DOHH2 (cell line): ENCODE measurements around the gene LAMB1.
"Not testable (repeated sequence)": the region's sequence is repeated elsewhere in the genome, so short reads cannot be mapped to it uniquely, and the experiment has no call there.

Source experiments
- H3F3A ChIP-seq: fragments of 200-600 bp; sonication (generic), shearing (Covaris generic); 2 replicates; pipeline ENCODE4 v1.6.0; 2016; ENCODE audit warnings: antibody characterized with exemption, mild to moderate bottlenecking; ENCODE audit not compliant: control insufficient read depth, insufficient read depth
- H3K27ac ChIP-seq: fragments of 200-600 bp; sonication (generic); 2 replicates; pipeline ENCODE4 v1.5.1; 2014; ENCODE audit warnings: low read depth, mild to moderate bottlenecking, low read length, moderate library complexity
- H3K27me3 ChIP-seq: fragments of 200-600 bp; sonication (generic); 2 replicates; pipeline ENCODE4 v1.6.1; 2014; ENCODE audit warnings: mild to moderate bottlenecking, low read length, mixed read lengths; ENCODE audit not compliant: control insufficient read depth
- H3K36me3 ChIP-seq: fragments of 200-600 bp; sonication (generic); 2 replicates; pipeline ENCODE4 v1.6.1; 2014; ENCODE audit warnings: mild to moderate bottlenecking, low read length, moderate library complexity, mixed read lengths; ENCODE audit not compliant: control insufficient read depth
- H3K4me1 ChIP-seq: fragments of 200-600 bp; sonication (generic); 2 replicates; pipeline ENCODE4 v1.6.1; 2014; ENCODE audit warnings: mild to moderate bottlenecking, low read length, mixed read lengths; ENCODE audit not compliant: control insufficient read depth
- H3K4me2 ChIP-seq: fragments of 200-600 bp; sonication (generic); 2 replicates; pipeline ENCODE4 v1.6.0; 2014; ENCODE audit warnings: mild to moderate bottlenecking, low read length, moderate library complexity
- H3K4me3 ChIP-seq: fragments of 200-600 bp; sonication (generic); 2 replicates; pipeline ENCODE4 v1.5.1; 2014; ENCODE audit warnings: mild to moderate bottlenecking, low read length, mixed read lengths
- H3K79me2 ChIP-seq: fragments of 200-600 bp; sonication (generic); 2 replicates; pipeline ENCODE4 v1.6.1; 2014; ENCODE audit warnings: mild to moderate bottlenecking, low read length, mixed read lengths; ENCODE audit not compliant: control insufficient read depth
- H3K9me2 ChIP-seq: fragments of 200-600 bp; sonication (generic); replicated peaks from 2 replicates; pipeline ENCODE4 v1.6.1; 2014; ENCODE audit warnings: mild to moderate bottlenecking, low read length, mixed read lengths; ENCODE audit not compliant: control insufficient read depth
- H3K9me3 ChIP-seq: fragments of 200-600 bp; sonication (generic); 2 replicates; pipeline ENCODE4 v1.6.1; 2014; ENCODE audit warnings: antibody characterized with exemption, low read length, mixed read lengths; ENCODE audit not compliant: control insufficient read depth, insufficient read depth
- H4K20me1 ChIP-seq: fragments of 200-600 bp; sonication (generic); 2 replicates; pipeline ENCODE4 v1.6.0; 2014; ENCODE audit warnings: low read depth, mild to moderate bottlenecking, antibody characterized with exemption, low read length, moderate library complexity; ENCODE audit not compliant: control insufficient read depth, insufficient read depth
- EZH2phosphoT487 ChIP-seq: fragments of 200-600 bp; sonication (generic); IDR thresholded peaks from 2 replicates; pipeline ENCODE4 v1.6.1; 2017; ENCODE audit warnings: borderline replicate concordance, mild to moderate bottlenecking, antibody characterized with exemption, low read length, moderate library complexity, mixed read lengths
- TF ChIP-seq, protein P1 (sequence below): fragments of 200-600 bp; sonication (generic); IDR thresholded peaks from one replicate; pipeline ENCODE4 v1.5.1; 2014; ENCODE audit warnings: antibody characterized with exemption, mild to moderate bottlenecking, low read depth, low read length; ENCODE audit not compliant: poor library complexity, severe bottlenecking

The LAMB1 gene

DNA sequence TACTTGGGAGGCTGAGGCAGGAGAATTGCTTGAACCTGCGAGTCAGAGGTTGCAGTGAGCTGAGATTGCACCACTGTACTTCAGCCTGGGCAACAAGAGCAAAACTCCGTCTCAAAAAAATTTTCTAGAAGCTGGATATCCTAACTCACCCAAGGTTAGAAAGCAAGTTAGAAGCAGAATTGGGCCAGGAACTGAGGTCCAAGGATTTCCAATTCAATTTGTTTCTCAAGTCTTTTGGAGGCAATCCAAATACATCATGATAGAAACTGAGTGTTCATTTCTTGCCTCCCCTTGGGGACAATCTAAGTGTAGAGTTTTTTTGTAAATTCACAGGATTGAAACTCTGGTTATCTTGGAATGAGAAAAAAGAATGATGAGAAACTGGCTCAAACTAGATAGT, 45.5 kb downstream of the LAMB1 start:
- Histone ChIP-seq H4K20me1 (no peaks in the 10 kb centered on the region), H3K4me2 (no peak overlapping the region), H3K36me3 (no peaks in the 10 kb centered on the region), H3K4me3 (no peak overlapping the region), H3K79me2 (no peaks in the 10 kb centered on the region), H3K9me3 (no peaks in the 10 kb centered on the region), H3F3A (no peaks in the 10 kb centered on the region), H3K27ac (no peak overlapping the region), H3K27me3 (peaks cover 2% of the 10 kb centered on the region; the same call in 1 of the 2 replicates), H3K9me2 (no peaks in the 10 kb centered on the region), H3K4me1 (no peaks in the 10 kb centered on the region)
- TF ChIP-seq EZH2phosphoT487, result no peak
- TF ChIP-seq, protein P1, sequence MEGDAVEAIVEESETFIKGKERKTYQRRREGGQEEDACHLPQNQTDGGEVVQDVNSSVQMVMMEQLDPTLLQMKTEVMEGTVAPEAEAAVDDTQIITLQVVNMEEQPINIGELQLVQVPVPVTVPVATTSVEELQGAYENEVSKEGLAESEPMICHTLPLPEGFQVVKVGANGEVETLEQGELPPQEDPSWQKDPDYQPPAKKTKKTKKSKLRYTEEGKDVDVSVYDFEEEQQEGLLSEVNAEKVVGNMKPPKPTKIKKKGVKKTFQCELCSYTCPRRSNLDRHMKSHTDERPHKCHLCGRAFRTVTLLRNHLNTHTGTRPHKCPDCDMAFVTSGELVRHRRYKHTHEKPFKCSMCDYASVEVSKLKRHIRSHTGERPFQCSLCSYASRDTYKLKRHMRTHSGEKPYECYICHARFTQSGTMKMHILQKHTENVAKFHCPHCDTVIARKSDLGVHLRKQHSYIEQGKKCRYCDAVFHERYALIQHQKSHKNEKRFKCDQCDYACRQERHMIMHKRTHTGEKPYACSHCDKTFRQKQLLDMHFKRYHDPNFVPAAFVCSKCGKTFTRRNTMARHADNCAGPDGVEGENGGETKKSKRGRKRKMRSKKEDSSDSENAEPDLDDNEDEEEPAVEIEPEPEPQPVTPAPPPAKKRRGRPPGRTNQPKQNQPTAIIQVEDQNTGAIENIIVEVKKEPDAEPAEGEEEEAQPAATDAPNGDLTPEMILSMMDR, result no peak

DNA sequence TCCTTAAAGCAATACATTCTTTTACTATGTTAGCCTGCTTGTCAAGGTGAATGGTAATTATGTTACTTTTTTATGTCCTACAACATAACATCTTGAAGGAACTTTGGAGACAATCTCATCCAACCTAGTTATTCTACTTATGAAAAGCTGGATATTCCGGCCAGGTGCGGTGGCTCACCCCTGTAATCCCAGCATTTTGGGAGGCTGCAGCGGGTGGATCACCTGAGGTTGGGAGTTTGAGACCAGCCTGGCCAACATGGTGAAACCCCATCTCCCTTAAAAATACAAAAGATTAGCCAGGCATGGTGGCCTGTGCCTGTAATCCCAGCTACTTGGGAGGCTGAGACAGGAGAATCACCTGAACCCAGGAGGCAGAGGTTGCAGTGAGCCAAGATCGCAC, 46.0 kb downstream of the LAMB1 start:
- H3K79me2 ChIP-seq, H4K20me1 ChIP-seq, H3F3A ChIP-seq, H3K27ac ChIP-seq, H3K4me1 ChIP-seq, H3K4me2 ChIP-seq, H3K27me3 ChIP-seq, H3K4me3 ChIP-seq, H3K9me2 ChIP-seq, H3K36me3 ChIP-seq, H3K9me3 ChIP-seq: not testable (repeated sequence)

DNA sequence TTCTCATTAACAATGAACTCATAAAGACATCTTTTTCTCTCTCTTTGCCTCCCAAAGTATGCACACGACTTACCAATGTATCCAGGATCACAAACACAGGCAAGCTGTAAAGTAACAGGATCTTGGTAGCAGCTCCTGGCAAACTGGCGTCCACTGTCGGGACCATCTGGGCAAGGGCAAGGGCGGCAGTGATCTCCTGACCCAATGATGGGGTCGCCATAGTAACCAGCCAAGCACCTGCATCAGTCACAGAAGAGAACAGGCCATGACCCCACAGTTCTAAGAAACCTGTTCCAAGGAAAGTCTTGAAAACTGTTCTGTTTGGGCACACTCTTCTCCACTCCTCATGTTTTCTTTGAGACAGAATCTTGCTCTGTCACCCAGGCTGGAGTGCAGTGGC, 47.6 kb downstream of the LAMB1 start:
- Histone ChIP-seq H3K36me3 (no peaks in the 10 kb centered on the region), H3K4me3 (no peak overlapping the region), H3F3A (no peaks in the 10 kb centered on the region), H3K9me2 (no peaks in the 10 kb centered on the region), H3K4me2 (no peak overlapping the region), H3K9me3 (no peaks in the 10 kb centered on the region), H3K27me3 (peaks cover 4% of the 10 kb centered on the region; the same call in 1 of the 2 replicates), H3K79me2 (no peaks in the 10 kb centered on the region), H3K27ac (no peak overlapping the region), H3K4me1 (no peaks in the 10 kb centered on the region), H4K20me1 (no peaks in the 10 kb centered on the region)
- TF ChIP-seq EZH2phosphoT487, result no peak
- TF ChIP-seq, protein P1, result no peak

DNA sequence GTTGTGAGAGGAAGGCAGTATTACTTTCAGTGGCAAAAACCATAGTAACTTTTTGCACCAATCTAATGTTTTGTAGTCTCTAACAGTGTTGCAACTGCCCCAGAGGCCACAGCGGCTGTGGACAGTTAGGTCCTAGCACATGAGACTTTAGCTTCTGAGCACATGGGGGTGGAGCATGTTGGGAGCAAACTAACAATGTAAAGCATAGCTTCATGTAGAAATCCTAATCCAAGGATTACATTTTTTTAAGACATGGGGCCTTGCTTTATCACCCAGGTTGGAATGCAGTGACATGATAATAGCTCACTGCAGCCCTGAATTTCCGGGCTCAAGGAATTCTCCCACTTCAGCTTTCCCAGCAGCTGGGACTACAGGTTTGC, 49.0 kb downstream of the LAMB1 start:
- Histone ChIP-seq H3K4me3 (no peak overlapping the region), H3K36me3 (no peaks in the 10 kb centered on the region), H3K4me1 (no peaks in the 10 kb centered on the region), H4K20me1 (no peaks in the 10 kb centered on the region), H3K9me3 (no peaks in the 10 kb centered on the region), H3K79me2 (no peaks in the 10 kb centered on the region), H3F3A (no peaks in the 10 kb centered on the region), H3K9me2 (no peaks in the 10 kb centered on the region), H3K4me2 (no peak overlapping the region), H3K27me3 (peaks cover 7% of the 10 kb centered on the region; the same call in 1 of the 2 replicates), H3K27ac (no peak overlapping the region)
- TF ChIP-seq, protein P1, result no peak
- no peak for TF ChIP-seq EZH2phosphoT487
